Activated T-helper 17 cell treated with anti-CD3 and anti-CD28 coated beads, Interleukin-2, amount 50 U/mL, for 72 hours (primary cell): ENCODE measurements around the gene LTB4R. TPM values are rescaled to one million over a fixed set of nuclear protein-coding genes. Genes with fewer than 3 reads are reported as not detected.
A peak's percentile ranks its signal among the peaks of the same experiment; 100 is the strongest.

ENCODE experiments used
- ATAC-seq: fragments of 150-1000 bp; cut with Tn5 transposase; replicated peaks from 2 replicates; pipeline ENCODE4 v1.10.0; 2021; ENCODE audit warnings: mild to moderate bottlenecking, moderate library complexity
- H3K27ac Mint-ChIP-seq: one replicate; pipeline ENCODE4 v1.8.0; 2022; ENCODE audit warnings: mixed read lengths
- H3K27me3 Mint-ChIP-seq: one replicate; pipeline ENCODE4 v1.8.0; 2022; ENCODE audit warnings: mixed read lengths
- H3K36me3 Mint-ChIP-seq: one replicate; pipeline ENCODE4 v1.8.0; 2022; ENCODE audit warnings: low read depth, mild to moderate bottlenecking, mixed read lengths
- H3K4me1 Mint-ChIP-seq: one replicate; pipeline ENCODE4 v1.8.0; 2022; ENCODE audit warnings: mixed read lengths
- H3K4me3 Mint-ChIP-seq: one replicate; pipeline ENCODE4 v1.8.0; 2022; ENCODE audit warnings: mild to moderate bottlenecking, mixed read lengths
- H3K9me3 Mint-ChIP-seq: one replicate; pipeline ENCODE4 v1.8.0; 2022; ENCODE audit warnings: mixed read lengths
- total RNA-seq, 2 donors: library from RNA; stranded (reverse); gene quantifications; one replicate each; pipeline ENCODE4 v1.2.3, GENCODE V29; 2022

The LTB4R gene
- total RNA-seq, 2 donors from 2014 or later = 11.6 to 21.4 TPM

- Mint-ChIP-seq H3K27me3 (no peaks in the 10 kb centered on the region), H3K9me3 (no peaks in the 10 kb centered on the region), H3K27ac (no peak overlapping the region), H3K4me3 (no peak overlapping the region), H3K4me1 (peaks cover 21% of the 10 kb centered on the region), H3K36me3 (peaks cover 89% of the 10 kb centered on the region)
- ATAC-seq = no peak
These were observed 7.3 kb upstream of the LTB4R start for GRCh38 chr14:24304019-24304387.

- Mint-ChIP-seq H3K27me3 (no peaks in the 10 kb centered on the region), H3K9me3 (no peaks in the 10 kb centered on the region), H3K36me3 (peaks cover 74% of the 10 kb centered on the region), H3K27ac (peak overlapping the region; percentile 68), H3K4me1 (peaks cover 29% of the 10 kb centered on the region), H3K4me3 (no peak overlapping the region)
- no peak for ATAC-seq
These were observed 4.1 kb upstream of the LTB4R start for GRCh38 chr14:24307156-24307574.

- peaks cover 68% of the 10 kb centered on the region for H3K36me3 Mint-ChIP-seq
- H3K4me3 Mint-ChIP-seq = no peak within 1 kb of the TSS
- no peaks in the 10 kb centered on the region for H3K9me3 Mint-ChIP-seq
- peak; percentile 27 for ATAC-seq
- peak within 1 kb of the TSS; percentile 68 for H3K27ac Mint-ChIP-seq
- H3K4me1 Mint-ChIP-seq = peaks cover 35% of the 10 kb centered on the region
- no peaks in the 10 kb centered on the region for H3K27me3 Mint-ChIP-seq
These were observed 3.5 kb upstream of the LTB4R start, which contains the start of gene CIDEB for GRCh38 chr14:24307575-24308341. Gene CIDEB, minus strand, starts transcription at chr14:24307977. Its CDS starts 119 bp downstream, at chr14:24307858.

DNA sequence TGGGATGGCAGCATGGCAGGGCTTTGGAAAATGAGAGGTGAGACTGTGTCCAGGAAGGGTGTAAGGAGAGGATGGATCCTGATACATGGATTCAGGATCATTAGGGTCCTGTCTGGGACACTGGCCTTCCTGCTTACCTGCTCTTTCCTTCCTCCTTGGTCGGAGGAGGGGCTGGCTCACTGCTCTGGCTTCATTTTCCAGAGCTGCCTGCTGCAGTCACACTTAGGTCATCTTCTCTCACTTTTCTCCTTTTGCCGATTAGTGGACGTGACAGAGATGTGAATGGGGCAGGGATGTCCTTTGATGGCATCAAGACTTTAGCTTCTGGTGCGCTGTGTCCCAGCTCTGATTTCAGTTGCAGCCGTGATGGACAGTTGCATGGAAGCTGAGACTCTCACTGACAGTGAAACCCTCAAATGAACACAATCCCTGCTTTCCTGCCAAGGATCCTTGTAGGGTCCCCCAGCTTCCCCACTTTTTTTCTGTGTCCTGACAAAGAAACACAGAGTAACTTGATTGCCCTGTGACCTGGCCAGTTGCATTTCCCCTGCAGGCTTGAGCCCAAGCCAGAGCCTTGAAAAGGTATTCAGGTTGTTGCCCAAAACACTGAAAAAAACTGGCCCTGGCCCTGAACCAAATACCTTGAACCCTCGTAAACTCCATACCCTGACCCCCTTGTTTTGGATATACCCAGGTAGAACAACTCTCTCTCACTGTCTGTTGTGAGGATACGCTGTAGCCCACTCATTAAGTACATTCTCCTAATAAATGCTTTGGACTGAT, 2.8 kb upstream of the LTB4R start:
- H3K27ac Mint-ChIP-seq = peak overlapping the region; percentile 68
- no peaks in the 10 kb centered on the region for H3K27me3 Mint-ChIP-seq
- no peak overlapping the region for H3K4me3 Mint-ChIP-seq
- no peaks in the 10 kb centered on the region for H3K9me3 Mint-ChIP-seq
- H3K36me3 Mint-ChIP-seq = peaks cover 60% of the 10 kb centered on the region
- no peak for ATAC-seq
- peaks cover 41% of the 10 kb centered on the region for H3K4me1 Mint-ChIP-seq

DNA sequence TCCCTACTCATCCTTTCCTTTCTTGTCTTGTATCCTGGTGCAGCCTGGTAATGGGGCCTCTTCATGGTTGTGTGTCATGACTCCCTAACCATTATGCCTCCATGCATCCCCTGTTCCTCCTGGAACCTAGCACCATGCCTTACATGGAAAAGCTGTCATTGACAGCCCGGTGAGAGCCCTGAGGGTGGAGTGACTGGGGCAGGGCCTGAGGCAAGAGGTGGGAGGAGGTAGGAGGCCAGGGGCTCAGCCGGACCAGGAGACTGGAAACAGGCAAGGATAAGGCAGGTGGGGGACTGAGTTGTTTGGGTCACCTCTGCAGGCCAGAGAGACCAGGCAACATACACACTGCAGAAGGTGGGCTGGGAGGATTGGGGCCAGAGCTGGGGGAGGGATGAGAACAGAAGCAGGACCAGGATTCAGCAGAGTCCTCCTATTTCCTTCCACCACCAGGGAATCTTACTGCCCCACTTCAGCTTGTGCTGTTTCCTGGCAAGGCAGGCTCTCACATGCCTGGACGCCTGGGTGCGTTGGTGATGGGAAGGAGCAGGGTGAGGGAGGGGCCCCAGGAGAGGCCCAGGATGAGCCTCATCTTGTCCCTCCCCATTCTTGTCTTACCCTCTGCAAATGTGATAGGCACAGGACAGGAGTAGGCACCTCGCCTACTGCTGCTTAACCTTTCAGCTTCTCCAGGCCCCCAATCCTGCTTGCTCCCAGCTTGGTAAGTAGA, 1.6 kb upstream of the LTB4R start, which contains the start of gene LTB4R2:
Gene LTB4R2 (plus strand): TSS at position 603 of the 727 bp plus-strand sequence. CDS start 525 bp downstream, outside the sequence.
- H3K4me3 Mint-ChIP-seq = peak within 1 kb of the TSS; percentile 87
- no peak for ATAC-seq
- no peaks in the 10 kb centered on the region for H3K27me3 Mint-ChIP-seq
- H3K36me3 Mint-ChIP-seq = peaks cover 48% of the 10 kb centered on the region
- H3K27ac Mint-ChIP-seq = peak within 1 kb of the TSS; percentile 51
- peaks cover 52% of the 10 kb centered on the region for H3K4me1 Mint-ChIP-seq
- H3K9me3 Mint-ChIP-seq = no peaks in the 10 kb centered on the region

GRCh38 chr14:24310265-24310645, 1.0 kb upstream of the LTB4R start:
- no peaks in the 10 kb centered on the region for H3K27me3 Mint-ChIP-seq
- H3K9me3 Mint-ChIP-seq = no peaks in the 10 kb centered on the region
- ATAC-seq = no peak
- H3K4me3 Mint-ChIP-seq = peak overlapping the region; percentile 87
- H3K36me3 Mint-ChIP-seq = peaks cover 43% of the 10 kb centered on the region
- H3K27ac Mint-ChIP-seq = peak overlapping the region; percentile 50
- peaks cover 52% of the 10 kb centered on the region for H3K4me1 Mint-ChIP-seq

DNA sequence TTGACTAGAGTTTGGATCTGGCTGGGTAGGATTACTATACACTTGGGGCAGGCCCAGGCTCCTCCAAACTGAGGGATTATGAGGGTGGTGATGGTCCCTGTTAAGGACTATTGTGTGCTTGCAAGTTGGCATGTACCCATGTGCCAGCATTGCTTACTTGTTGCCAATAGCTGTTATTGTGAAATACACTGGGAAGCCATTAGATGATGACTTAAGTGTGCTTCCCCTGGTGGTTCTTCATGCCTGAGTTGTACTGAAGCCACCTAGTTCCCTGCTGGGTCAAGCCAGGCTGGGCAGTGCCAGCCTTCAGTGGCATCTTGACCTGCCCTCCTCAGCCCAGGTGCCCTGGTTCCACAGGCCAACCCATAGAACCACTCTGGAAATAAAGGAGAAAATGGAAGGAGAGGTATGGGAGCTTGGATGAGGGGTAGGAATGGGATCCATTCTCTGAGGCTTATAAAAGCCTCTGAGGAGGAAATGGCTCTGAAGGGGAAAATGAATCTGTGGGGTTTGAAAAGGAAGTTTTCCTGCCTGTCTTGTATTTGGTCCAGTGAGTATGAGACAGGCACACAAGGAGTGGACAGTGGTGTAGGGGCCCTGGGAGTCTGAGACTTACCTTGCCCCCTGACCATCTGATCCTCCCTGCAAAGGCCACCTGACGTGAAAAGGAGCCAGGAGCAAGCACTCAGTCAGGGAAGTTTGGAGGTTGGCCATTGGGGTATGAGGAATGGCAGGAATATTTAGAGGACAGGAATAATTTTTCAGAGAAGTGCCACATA, 724 bp downstream of the LTB4R start:
- no peaks in the 10 kb centered on the region for H3K27me3 Mint-ChIP-seq
- H3K36me3 Mint-ChIP-seq = peaks cover 25% of the 10 kb centered on the region
- H3K4me1 Mint-ChIP-seq = peaks cover 53% of the 10 kb centered on the region
- peak overlapping the region; percentile 86 for H3K27ac Mint-ChIP-seq
- no peak for ATAC-seq
- no peaks in the 10 kb centered on the region for H3K9me3 Mint-ChIP-seq
- H3K4me3 Mint-ChIP-seq = peak overlapping the region; percentile 87

- H3K36me3 Mint-ChIP-seq = peaks cover 16% of the 10 kb centered on the region
- H3K9me3 Mint-ChIP-seq = no peaks in the 10 kb centered on the region
- ATAC-seq = peak; percentile 13
- no peaks in the 10 kb centered on the region for H3K27me3 Mint-ChIP-seq
- peak overlapping the region; percentile 87 for H3K4me3 Mint-ChIP-seq
- peak overlapping the region; percentile 86 for H3K27ac Mint-ChIP-seq
- H3K4me1 Mint-ChIP-seq = peaks cover 55% of the 10 kb centered on the region
These were observed 1.6 kb downstream of the LTB4R start for GRCh38 chr14:24312736-24313507.

GRCh38 chr14:24313913-24314312, 2.6 kb downstream of the LTB4R start:
- Mint-ChIP-seq H3K4me1 (peaks cover 49% of the 10 kb centered on the region), H3K9me3 (no peaks in the 10 kb centered on the region), H3K36me3 (peaks cover 7% of the 10 kb centered on the region), H3K27ac (peak overlapping the region; percentile 86), H3K27me3 (no peaks in the 10 kb centered on the region), H3K4me3 (peak overlapping the region; percentile 87)
- no peak for ATAC-seq

DNA sequence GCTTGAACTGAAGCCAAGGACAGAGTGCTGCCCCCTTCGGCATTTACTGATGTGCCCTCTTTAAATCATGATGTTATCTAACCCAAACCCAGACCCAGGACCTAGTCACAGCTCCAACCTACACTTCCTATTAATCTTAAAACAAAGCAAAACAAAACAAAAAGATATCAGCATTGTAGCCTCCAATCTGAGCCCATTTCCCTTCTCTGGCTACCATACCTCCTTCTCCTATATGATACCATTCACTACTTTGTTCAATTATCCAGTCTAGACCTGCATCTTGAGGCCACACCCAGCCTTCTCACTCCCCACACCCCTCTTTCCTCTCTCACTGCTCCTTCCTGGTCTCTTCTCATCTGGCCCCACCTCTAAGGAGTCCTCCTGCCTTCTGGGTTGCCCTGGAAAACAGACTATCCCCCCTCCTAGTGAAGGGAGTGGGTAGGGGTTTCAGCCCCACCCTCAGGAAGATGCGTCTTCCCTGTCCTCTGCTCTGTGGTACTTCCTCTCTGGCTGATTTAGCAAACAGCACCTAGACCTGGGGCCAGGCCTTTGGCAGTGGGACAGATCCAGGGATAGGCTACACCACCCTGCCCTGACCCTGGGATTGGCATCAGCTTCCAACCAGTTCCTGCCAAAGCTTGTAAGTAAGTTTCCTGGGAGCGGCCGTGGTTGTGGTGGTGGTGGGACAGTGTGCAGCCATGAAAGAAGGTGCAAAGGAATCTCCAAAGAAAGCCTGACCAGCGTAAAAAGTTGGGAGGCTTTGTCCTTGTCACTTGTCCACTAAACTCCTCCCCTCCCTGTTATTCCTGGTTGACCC, 3.3 kb downstream of the LTB4R start:
- H3K36me3 Mint-ChIP-seq = peaks cover under 1% of the 10 kb centered on the region
- no peak for ATAC-seq
- peaks cover 4% of the 10 kb centered on the region for H3K27me3 Mint-ChIP-seq
- peak overlapping the region; percentile 86 for H3K27ac Mint-ChIP-seq
- H3K9me3 Mint-ChIP-seq = no peaks in the 10 kb centered on the region
- H3K4me1 Mint-ChIP-seq = peaks cover 46% of the 10 kb centered on the region
- H3K4me3 Mint-ChIP-seq = peak overlapping the region; percentile 87

DNA sequence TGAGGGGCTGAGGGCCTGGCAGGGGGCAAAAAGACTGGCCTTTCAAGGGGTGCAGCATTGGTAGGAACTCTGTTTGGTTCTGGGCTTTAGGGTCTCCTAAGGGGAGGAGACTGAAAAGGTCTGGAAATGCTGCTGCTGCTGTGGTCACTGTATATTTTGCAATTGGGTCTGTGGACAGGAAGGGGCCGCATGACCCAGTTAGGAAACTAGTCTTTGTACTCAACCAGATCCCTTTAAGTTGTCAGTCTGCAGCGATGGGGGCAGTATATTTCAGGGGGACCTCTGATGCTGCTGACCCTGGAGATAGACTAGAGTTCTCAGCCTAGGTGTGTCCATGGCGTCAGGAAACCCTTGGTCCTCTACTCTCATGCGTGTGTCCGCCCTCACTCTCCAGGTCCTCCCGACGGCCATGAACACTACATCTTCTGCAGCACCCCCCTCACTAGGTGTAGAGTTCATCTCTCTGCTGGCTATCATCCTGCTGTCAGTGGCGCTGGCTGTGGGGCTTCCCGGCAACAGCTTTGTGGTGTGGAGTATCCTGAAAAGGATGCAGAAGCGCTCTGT, 4.0 kb downstream of the LTB4R start:
- Mint-ChIP-seq H3K27ac (no peak overlapping the region), H3K36me3 (no peaks in the 10 kb centered on the region), H3K9me3 (no peaks in the 10 kb centered on the region), H3K4me1 (peaks cover 41% of the 10 kb centered on the region), H3K27me3 (peaks cover 4% of the 10 kb centered on the region), H3K4me3 (no peak overlapping the region)
- no peak for ATAC-seq

GRCh38 chr14:24315807-24316596, 4.7 kb downstream of the LTB4R start:
- ATAC-seq = no peak
- Mint-ChIP-seq H3K4me3 (no peak overlapping the region), H3K27ac (no peak overlapping the region), H3K9me3 (no peaks in the 10 kb centered on the region), H3K4me1 (peaks cover 40% of the 10 kb centered on the region), H3K27me3 (peaks cover 4% of the 10 kb centered on the region), H3K36me3 (no peaks in the 10 kb centered on the region)
